GM12865 (cell line): ENCODE data around the gene PGD.
"Not testable (repeated sequence)": the region's sequence is repeated elsewhere in the genome, so short reads cannot be mapped to it uniquely, and the experiment has no call there.

Experiments used
- DNase-seq: peaks from one replicate; pipeline ENCODE4 v3.0.0; 2010; ENCODE audit warnings: low read depth
- H3K4me3 ChIP-seq: 2 replicates; pipeline ENCODE4 v1.5.1; 2011; ENCODE audit warnings: mild to moderate bottlenecking, low read depth, low read length, control low read depth
- TF ChIP-seq, protein P1 (sequence below): IDR thresholded peaks from 2 replicates; pipeline ENCODE4 v1.5.1; 2011; ENCODE audit warnings: low read length, control low read depth, low read depth, inconsistent platforms; ENCODE audit not compliant: insufficient read depth; ENCODE audit errors: missing control alignments

Gene PGD

DNA sequence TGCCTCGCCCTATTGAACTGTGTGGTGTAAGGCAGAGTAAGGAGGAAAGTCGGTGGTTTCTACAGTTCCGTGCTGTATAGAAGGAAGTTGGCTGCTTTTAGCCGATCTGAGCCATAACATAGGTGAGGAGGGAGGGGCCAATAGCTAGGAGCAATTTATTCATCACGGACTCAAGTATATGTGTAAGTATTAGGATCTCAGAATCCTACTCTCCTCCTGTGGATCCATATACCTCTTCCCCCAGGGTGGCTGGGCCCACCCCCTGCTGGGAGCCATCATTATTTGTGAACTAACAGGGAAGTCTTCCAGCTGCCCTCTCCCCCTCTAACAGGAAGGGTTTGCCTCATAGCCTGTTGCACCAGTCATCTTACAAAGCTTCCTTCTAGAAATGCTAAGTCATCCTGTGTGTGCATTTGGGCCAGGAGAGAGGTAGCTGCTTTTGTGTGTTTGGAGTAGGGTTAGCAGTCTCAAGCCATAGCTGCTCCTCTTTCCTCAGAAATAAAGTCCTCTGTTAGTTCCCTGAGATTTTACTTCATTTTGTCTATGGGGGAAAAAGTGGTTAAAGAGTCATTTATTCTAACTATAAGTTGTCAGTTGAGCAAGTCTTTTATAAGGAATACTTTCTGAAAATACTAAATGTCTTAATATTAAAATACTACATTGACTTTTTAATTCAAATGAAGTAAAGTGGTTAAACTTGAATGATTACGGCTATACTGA, 16.5 kb downstream of the PGD start:
- DNase-seq = no peak
- H3K4me3 ChIP-seq = no peak overlapping the region
- TF ChIP-seq, protein P1, sequence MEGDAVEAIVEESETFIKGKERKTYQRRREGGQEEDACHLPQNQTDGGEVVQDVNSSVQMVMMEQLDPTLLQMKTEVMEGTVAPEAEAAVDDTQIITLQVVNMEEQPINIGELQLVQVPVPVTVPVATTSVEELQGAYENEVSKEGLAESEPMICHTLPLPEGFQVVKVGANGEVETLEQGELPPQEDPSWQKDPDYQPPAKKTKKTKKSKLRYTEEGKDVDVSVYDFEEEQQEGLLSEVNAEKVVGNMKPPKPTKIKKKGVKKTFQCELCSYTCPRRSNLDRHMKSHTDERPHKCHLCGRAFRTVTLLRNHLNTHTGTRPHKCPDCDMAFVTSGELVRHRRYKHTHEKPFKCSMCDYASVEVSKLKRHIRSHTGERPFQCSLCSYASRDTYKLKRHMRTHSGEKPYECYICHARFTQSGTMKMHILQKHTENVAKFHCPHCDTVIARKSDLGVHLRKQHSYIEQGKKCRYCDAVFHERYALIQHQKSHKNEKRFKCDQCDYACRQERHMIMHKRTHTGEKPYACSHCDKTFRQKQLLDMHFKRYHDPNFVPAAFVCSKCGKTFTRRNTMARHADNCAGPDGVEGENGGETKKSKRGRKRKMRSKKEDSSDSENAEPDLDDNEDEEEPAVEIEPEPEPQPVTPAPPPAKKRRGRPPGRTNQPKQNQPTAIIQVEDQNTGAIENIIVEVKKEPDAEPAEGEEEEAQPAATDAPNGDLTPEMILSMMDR = no peak

DNA sequence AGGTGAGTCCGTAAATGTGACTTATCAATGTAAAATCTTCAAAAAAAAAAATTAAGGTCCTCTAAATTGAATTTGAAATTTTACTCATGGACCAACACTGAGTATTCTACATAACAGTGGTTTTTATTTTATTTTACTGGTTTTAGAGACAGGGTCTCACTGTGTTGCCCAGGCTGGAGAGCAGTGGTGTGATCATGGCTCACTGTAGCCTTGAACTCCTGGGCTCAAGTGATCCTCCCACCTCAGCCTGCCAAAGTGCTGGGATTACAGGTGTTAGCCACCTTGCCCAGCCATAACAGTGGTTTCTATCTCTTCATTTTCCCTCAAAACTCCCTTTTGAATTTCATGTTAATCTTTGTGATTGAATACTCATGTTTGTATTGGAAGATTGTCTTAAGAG, 17.1 kb downstream of the PGD start:
- not testable (repeated sequence) for H3K4me3 ChIP-seq, DNase-seq

DNA sequence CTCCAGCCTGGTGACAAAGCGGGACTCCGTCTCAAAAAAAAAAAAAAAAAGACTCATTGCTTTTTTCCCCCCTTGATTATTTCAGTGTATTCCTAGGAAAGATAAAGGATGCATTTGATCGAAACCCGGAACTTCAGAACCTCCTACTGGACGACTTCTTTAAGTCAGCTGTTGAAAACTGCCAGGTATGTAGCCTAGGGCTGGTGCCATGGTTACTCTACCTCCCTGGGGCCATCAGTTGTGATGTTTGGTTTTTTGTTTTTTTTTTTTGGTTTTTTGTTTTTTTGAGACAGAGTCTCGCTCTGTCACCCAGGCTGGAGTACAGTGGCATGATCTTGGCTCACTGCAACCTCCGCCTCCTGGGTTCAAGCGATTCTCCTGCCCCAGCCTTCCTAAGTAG, 19.9 kb downstream of the PGD start:
- not testable (repeated sequence) for H3K4me3 ChIP-seq, DNase-seq

DNA sequence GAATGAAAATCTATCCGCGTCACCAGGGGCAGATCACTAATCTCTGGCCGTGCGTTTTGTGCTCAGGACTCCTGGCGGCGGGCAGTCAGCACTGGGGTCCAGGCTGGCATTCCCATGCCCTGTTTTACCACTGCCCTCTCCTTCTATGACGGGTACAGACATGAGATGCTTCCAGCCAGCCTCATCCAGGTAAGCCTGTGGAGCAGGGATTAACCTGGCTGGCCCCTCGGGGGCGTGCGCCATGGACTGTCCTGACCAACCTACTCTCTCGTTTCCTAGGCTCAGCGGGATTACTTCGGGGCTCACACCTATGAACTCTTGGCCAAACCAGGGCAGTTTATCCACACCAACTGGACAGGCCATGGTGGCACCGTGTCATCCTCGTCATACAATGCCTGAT, 20.5 kb downstream of the PGD start:
- TF ChIP-seq, protein P1 = no peak
- DNase-seq = no peak
- no peak overlapping the region for H3K4me3 ChIP-seq

DNA sequence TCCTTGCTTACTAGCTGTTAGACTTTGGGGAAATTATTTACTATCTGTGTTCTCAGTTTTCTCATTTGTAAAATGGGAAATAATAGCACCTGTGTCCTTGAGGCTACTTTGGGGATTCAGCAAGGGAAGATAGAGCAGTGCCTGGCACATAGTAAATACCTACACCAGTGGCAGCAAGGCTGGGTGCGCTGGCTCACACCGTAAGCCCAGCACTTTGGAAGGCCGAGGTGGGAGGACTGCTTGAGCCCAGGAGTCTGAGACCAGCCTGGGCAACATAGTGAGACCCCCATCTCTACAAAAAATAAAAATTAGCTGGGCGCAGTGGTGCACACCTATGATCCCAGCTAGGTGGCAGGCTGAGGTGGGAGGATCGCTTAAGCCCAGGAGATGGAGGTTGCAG, 22.8 kb downstream of the PGD start:
- no peak overlapping the region for H3K4me3 ChIP-seq
- DNase-seq = no peak
- TF ChIP-seq, protein P1 = no peak

DNA sequence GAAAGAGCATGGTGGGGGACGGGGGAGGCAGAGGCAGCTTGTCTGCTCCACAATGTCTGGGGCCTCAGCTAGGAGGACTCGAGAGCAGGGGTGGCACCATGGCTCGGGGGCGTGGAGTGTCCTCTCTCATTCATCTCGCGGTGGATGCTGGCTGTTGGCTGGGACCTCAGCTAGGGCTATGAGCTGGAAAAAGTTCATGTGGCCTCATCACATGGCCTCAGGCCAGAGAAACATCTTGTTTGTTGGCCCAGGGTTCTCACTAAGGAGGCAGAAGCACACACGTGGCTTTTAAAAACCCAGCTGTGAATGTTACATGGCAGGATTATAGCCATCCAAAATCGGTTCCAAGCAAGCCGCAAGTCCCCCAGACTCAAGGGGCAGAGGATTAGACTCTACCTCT, 25.2 kb downstream of the PGD start:
- no peak overlapping the region for H3K4me3 ChIP-seq
- TF ChIP-seq, protein P1 = no peak
- no peak for DNase-seq

DNA sequence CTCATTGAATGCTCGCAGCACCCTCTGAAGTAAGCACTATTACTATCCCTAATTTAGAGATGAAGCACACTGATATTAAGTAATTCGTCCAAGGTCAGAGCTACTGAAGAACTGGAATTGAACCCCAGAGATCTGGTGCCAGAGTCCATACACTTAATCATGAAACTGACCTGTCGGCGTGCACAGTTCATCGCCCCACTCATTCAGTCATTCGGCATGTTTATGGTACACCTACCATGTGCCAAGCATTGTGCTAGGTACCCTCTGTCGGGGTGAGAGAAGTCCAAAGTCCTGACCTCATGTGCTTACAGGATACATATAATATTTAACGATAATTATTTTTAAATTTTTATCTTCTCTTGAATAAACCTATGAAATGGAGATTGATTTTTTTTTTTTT, 25.8 kb downstream of the PGD start:
- no peak for DNase-seq
- no peak overlapping the region for H3K4me3 ChIP-seq
- TF ChIP-seq, protein P1 = no peak

DNA sequence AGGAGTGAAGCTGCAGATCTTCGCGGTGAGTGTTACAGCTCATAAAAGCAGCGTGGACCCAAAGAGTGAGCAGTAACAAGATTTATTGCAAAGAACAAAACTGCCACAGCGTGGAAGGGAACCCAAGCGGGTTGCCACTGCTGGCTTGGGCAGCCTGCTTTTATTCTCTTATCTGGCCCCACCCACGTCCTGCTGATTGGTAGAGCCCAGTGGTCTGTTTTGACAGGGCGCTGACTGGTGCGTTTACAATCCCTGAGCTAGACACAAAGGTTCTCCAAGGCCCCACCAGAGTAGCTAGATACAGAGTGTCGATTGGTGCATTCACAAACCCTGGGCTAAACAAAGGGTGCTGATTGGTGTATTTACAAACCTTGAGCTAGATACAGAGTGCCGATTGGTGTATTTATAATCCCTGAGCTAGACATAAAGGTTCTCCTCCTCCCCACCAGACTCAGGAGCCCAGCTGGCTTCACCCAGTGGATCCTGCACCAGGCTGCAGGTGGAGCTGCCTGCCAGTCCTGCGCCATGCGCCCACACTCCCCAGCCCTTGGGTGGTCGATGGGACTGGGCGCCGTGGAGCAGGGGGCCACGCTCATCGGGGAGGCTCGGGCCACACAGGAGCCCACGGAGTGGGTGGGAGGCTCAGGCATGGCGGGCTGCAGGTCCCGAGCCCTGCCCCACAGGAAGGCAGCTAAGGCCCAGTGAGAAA, 27.1 kb downstream of the PGD start:
- H3K4me3 ChIP-seq, DNase-seq: not testable (repeated sequence)

DNA sequence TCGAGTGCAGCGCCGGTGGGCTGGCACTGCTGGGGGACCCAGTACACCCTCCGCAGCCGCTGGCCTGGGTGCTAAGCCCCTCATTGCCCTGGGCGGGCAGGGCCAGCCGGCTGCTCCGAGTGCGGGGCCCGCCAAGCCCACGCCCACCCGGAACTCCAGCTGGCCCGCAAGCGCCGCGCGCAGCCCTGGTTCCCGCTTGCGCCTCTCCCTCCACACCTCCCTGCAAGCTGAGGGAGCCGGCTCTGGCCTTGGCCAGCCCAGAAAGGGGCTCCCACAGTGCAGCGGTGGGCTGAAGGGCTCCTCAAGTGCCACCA, 27.6 kb downstream of the PGD start:
- DNase-seq = not testable (repeated sequence)

More for the DNA sequence above, 27.6 kb downstream of the PGD start:
- H3K4me3 ChIP-seq = not testable (repeated sequence)
